Tibial nerve (tissue), 4 donors: ENCODE data around the gene APOC1.

Experiments used
- CTCF ChIP-seq, 5 experiments: fragments of 200-600 bp in 3 of 5; fragments of 450-650 bp in 2 of 5; sonication (generic) in 3 of 5; IDR thresholded peaks; one replicate each; pipeline ENCODE4 v1.5.1; 2016 to 2019; ENCODE audit warnings: antibody characterized with exemption in 5 of 5, mild to moderate bottlenecking in 3 of 5, moderate library complexity in 2 of 5
- EP300 ChIP-seq, 2 donors: sonication (generic); formaldehyde crosslinking; IDR thresholded peaks; one replicate each; pipeline ENCODE4 v1.6.1; 2017; ENCODE audit warnings: antibody characterized with exemption in 2 of 2, mild to moderate bottlenecking in 1 of 2

GRCh38 chr19:44903216-44903601, 11.2 kb upstream of the APOC1 start:
- TF ChIP-seq CTCF (IDR thresholded peaks at IDR 0.05) (no peak), EP300 (IDR thresholded peaks at IDR 0.05) (no peak)
